NCI-H2029 (cell line): ENCODE measurements around the gene OR4L1.
"Not testable (repeated sequence)": the region's sequence is repeated elsewhere in the genome, so short reads cannot be mapped to it uniquely, and the experiment has no call there.

Source experiments
- DNase-seq: peaks from one replicate; lab custom pipeline; 2025; lab: John Stamatoyannopoulos, UW

OR4L1 gene, protein sequence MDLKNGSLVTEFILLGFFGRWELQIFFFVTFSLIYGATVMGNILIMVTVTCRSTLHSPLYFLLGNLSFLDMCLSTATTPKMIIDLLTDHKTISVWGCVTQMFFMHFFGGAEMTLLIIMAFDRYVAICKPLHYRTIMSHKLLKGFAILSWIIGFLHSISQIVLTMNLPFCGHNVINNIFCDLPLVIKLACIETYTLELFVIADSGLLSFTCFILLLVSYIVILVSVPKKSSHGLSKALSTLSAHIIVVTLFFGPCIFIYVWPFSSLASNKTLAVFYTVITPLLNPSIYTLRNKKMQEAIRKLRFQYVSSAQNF

DNA sequence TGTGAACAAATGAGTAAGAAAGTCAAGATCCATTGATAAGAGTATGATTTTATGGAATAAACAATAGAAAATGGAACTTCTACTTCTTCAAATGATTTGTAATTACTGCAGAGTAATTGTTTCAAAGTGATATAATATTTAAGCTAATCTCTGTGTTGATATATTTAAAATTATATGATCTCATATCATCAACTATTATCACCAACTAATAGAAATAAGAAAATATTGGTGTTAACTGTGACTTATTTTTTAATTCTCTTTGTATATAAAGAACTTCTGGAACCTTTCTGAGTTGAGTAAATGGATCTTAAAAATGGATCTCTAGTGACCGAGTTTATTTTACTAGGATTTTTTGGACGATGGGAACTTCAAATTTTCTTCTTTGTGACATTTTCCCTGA, at the start of gene OR4L1:
Gene OR4L1, plus strand, starts transcription at position 301 of the 400 bp plus-strand sequence. Its CDS starts 0 bp downstream, at position 301.
- no peak for DNase-seq

DNA sequence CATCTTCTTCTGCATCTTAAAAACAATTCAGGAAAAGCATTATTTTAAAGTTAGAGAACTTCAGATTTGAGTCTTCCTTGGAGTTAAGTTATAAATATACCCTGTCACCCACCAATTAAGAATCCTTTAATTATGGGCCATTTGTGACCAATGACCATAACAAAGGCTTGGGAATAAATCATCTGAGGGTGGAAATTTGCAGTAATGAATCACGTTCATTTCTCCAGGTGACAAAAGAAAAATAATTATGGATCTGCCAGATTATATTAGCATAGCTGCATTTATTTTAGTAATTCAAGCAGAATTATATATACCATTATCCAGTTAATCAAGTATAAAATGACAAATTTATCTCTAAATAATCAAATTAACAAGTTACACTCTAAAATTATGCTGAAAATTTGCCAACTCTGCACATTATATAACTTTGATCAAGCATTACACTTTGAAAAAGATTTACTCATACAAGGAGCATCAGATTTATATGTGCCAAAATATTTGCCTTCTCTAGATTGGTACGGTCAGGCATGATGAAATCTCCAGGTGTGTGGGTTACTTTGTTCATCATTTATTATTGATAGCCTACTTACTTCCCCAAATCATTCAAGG, 40.5 kb upstream of the OR4L1 start, which contains the start of gene OR4K14:
Gene OR4K14, minus strand, starts transcription at position 51 of the 609 bp plus-strand sequence. CDS start 4,114 bp downstream, outside the sequence.
- no peak for DNase-seq

DNA sequence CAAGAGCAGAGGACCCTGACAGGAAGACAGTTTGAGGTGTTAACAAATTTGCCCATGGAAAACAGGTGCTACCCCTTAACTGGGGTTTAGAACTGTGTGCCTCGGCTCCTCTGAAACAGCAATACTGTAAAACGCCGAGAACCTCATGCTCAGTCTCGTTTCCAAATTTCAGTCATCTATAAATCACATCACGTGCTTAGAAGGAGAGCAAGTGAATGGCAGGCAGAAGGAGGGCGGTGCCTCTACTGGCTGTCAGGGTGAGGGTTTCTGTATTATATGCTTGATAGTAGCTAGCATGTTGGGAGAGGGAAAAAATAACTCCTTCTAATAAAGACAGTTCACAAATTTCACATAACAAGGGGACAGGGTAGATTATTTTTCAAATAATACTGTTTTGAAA, 28.8 kb upstream of the OR4L1 start:
- DNase-seq: no peak

DNA sequence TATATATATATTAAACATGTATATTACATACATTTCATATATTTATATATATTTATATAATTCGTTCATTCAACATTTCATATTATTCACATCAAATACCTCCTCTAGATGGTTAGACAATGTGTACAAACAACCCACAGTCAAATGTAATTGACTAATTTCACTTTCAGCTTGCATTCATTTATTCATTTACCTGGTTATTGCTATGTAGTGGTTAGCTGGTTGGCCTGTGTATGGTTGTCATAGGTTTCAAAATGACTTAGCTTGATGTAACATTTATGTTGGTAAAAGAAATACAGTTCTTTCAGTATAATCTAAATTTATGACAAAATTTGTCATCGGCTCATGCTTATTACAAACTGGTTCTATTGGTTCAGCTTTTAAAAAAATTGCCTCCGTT, 24.4 kb upstream of the OR4L1 start:
- no peak for DNase-seq

DNA sequence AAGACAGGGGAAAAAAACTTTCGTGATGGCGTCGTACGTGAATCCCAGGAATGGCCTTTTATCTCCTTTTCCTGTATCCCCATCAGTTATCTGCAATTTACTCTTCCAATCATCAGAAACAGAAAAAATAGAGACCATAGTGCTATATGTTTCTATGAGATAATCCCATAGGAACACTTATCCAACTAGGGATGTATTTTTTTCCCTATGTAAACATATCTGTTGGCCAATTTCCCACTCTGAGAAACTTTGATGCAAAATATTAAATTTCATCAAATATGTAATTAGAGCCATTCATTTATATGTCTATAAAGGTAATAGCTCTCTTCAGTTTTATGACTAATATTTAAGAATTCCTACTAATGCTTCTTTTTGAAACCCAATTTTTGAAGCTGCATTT, 23.9 kb upstream of the OR4L1 start, which contains the start of gene OR4K13:
Gene OR4K13, minus strand, starts transcription at position 101 of the 400 bp plus-strand sequence. CDS start 1,280 bp downstream, outside the sequence.
- no peak for DNase-seq

DNA sequence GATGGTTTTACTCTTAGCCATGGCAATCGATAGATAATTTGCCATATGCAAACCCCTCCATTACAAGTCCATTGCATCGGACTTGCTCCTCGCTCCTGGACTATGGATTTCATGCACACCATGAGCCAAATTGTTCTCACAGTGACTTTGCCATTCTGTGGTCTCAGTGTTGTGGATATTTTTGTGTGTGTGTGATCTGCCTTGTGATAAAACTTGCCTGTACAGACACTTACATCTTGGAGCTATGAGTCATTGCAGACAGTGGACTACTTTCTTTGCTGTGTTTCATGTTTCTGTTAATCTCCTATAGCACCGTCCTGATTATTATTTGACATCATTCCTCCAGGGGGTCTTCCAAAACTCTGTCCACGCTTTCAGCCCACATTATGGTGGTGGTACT, 15.6 kb upstream of the OR4L1 start:
- no peak for DNase-seq

DNA sequence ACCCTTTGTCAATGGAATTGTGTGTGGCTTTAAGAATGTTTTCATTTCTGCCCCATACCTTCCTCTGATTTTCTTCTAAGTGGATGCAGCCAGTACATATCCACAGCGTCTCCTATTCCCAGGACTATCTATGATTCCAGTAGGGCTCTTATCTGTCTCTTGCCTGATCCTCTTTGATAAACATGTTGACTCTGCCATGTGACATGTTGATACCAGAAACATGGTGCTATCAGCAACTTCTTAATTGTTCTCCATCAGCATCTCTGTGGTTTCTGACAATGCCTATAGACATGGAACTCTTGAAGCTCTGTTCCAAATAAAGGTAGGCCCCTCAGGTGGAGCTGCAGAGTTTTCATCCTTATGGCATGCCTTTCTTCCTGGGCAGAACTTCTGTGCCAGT, 11.6 kb upstream of the OR4L1 start:
- DNase-seq: no peak

DNA sequence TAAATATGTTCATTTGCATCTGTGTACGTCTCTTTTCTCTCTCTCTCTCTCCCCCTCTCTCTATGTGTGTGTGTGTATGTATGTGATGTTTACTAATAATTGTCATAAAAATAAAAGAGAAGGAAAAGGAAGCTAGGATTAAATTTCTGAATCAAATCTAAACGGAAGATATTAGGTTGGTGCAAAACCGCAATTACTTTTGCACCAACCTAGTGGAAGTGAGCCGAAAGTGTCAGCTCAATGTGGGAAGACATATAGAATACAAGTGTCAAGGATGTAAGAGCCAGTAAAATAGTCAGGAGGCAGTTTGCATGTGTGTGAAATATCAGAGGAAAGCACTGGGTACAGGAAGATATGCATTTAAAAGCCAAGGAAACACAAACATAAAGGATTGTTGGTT, 32.2 kb downstream of the OR4L1 start:
- DNase-seq: no peak

DNA sequence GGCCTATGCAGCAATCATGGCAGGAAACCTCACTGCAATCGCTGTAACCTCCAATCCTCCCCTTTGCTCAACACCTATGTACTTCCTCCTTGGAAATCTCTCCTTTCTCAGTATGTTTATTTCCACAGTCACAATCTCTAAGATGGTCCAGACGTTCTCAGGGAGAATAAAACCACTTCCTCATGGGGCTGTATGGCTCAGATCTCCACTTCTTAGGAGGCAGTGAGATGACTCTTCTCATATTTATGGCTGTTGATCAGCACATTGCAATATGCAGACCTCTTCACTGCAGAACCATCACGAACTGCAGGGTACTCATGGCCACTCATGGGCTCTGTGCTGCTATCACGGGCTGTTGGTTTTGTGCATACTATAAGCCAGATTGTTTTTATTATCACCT, 33.6 kb downstream of the OR4L1 start:
- no peak for DNase-seq

DNA sequence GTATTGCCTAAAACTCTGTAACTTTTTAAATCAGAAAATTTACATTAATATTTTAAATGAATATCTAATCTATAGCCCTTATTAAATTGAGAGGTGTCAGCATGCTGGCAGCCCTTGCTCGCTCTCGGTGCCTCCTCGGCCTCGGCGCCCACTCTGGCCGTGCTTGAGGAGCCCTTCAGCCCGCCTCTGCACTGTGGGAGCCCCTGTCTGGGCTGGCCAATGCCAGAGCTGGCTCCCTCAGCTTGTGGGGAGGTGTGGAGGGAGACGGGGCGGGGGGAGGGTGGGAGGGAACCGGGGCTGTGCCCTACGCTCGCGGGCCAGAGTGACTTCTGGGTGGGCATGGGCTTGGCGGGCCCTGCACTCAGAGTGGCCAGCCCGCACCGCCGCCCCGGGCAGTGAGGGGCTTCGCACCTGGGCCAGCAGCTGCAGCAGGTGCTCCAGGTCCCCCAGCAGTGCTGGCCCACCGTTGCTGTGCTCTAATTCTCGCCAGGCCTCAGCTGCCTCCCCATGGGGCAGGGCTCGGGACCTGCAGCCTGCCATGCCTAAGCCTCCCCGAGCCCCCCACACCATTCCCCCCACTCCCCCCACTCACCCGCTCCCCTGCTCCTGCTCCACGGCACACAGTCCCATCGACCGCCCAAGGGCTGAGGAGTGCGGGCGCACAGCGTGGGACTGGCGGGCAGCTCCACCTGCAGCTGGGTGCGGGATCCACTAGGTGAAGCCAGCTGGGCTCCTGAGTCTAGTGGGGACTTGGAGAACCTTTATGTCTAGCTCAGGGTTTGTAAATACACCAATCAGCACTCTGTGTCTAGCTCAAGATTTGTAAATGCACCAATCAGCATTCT, 39.3 kb downstream of the OR4L1 start:
- not testable (repeated sequence) for DNase-seq

DNA sequence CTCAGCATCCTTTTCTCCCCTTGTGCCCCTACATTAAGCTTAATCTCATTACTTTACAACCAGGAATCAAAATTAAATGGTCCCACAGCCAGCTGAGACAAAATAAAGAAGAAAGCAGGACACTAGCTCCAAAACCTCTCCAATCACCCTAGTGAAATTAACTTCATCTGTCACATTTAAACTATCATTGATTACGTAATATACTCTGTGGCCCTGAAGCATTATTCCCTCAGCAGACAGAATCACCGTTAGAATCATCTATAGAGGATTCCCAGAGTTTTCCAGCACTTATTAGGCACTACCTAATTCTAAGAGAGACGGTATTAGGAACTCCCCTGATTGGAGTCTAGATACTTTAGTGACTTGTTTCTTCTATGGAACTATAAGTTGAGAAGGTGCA, 50.6 kb downstream of the OR4L1 start, which contains the start of gene OR4K17:
Gene OR4K17, plus strand, starts transcription at position 302 of the 400 bp plus-strand sequence. CDS start 6,761 bp downstream, outside the sequence.
- no peak for DNase-seq
